ENCODE data around the gene FAAP24.
"Not testable (repeated sequence)": the region's sequence is repeated elsewhere in the genome, so short reads cannot be mapped to it uniquely, and the experiment has no call there.

Gene FAAP24

GRCh38 chr19:33024398-33024797 lies 52.4 kb downstream of the FAAP24 start:
- Mint-ChIP-seq H3K36me3 (no peaks in the 10 kb centered on the region), H3K9me3 (peaks cover 4% of the 10 kb centered on the region), H3K4me1 (no peaks in the 10 kb centered on the region), H3K4me3 (no peak overlapping the region), H3K27ac (no peak overlapping the region)
- no peak for ATAC-seq
- DNase-seq (ENCODE audit: low spot score in 2 of 2): no peak

- not testable (repeated sequence) for DNase-seq (ENCODE audit: low spot score in 2 of 2); ATAC-seq; H3K4me3 Mint-ChIP-seq; H3K27ac Mint-ChIP-seq; H3K9me3 Mint-ChIP-seq; H3K4me1 Mint-ChIP-seq; H3K36me3 Mint-ChIP-seq
Observed at GRCh38 chr19:33025468-33026238, 53.6 kb downstream of the FAAP24 start.

- not testable (repeated sequence) for H3K4me1 Mint-ChIP-seq; H3K27ac Mint-ChIP-seq; H3K4me3 Mint-ChIP-seq; H3K9me3 Mint-ChIP-seq; DNase-seq (ENCODE audit: low spot score in 2 of 2); ATAC-seq; H3K36me3 Mint-ChIP-seq
Observed at GRCh38 chr19:33026602-33027001, 54.6 kb downstream of the FAAP24 start.

Measured in stimulated activated effector memory CD8-positive, alpha-beta T cell treated with anti-CD3 and anti-CD28 coated beads, Interleukin-12 subunit alpha, Interleukin-12 subunit beta, amount 100 ng/mL, for 72 hours (primary cell).